GM12878 (cell line): Measurements from ENCODE around the gene SKIDA1. TPM values are rescaled to one million over a fixed set of nuclear protein-coding genes. Genes with fewer than 3 reads are reported as not detected.

Experiments used
- ATAC-seq: fragments of 200-7000 bp; cut with Tn5 transposase; 3 replicates; pipeline ENCODE4 v1.9.1; 2020; ENCODE audit warnings: mild to moderate bottlenecking, moderate library complexity
- BruUV-seq: library from RNA; stranded (reverse); fragments of 400-500 nt; replicated peaks from 2 replicates; lab custom pipeline; 2021; lab: Mats Ljungman, UMichigan
- CTCF ChIA-PET: fragments of 300-600 bp; sonication (Branson Sonifier 250); formaldehyde crosslinking; extraction: SDS; loops from one replicate; lab custom pipeline; 2021; ENCODE audit warnings: inconsistent platforms; lab: Yijun Ruan, JAX
- POLR2A ChIA-PET: fragments of 350-600 bp; formaldehyde crosslinking; extraction: SDS; loops from one replicate; lab custom pipeline; 2021; ENCODE audit warnings: inconsistent platforms; lab: Charles Lee
- RAD21 ChIA-PET: fragments of 300-600 bp; sonication (Branson Sonifier 250); formaldehyde crosslinking; loops from one replicate; lab custom pipeline; 2023; ENCODE audit warnings: antibody characterized with exemption; ENCODE audit not compliant: unreplicated experiment; lab: Charles Lee
- SMC1A ChIA-PET: fragments of 300-600 bp; sonication (Branson Sonifier 250); formaldehyde crosslinking; loops from one replicate; lab custom pipeline; 2023; ENCODE audit not compliant: unreplicated experiment, uncharacterized antibody; lab: Charles Lee
- DNase-seq: peaks from one replicate; pipeline ENCODE4 v3.0.0-alpha.2; 2011; ENCODE audit warnings: low read depth, low spot score
- FAIRE-seq: peaks from 3 replicates; lab custom pipeline; 2011; peaks lifted over from hg19 to GRCh38; lab: Jason Lieb, UNC
- H2AFZ ChIP-seq: 2 replicates; pipeline ENCODE4 v1.6.0; 2011; ENCODE audit warnings: low read depth, low read length, control low read depth; ENCODE audit not compliant: control insufficient read depth
- H3K27ac ChIP-seq: 2 replicates; pipeline ENCODE4 v1.5.1; 2011; ENCODE audit warnings: control low read depth; ENCODE audit not compliant: control insufficient read depth, insufficient read depth
- H3K27me3 ChIP-seq, 2 experiments: replicated peaks in 1 of 2; 2 replicates each; pipeline versions ENCODE4 v1.6.0 to v1.6.1; 2011; ENCODE audit warnings: low read length in 1 of 2; ENCODE audit not compliant: control insufficient read depth in 2 of 2, insufficient read depth in 2 of 2
- H3K36me3 ChIP-seq, 2 experiments: 2 replicates each; pipeline ENCODE4 v1.5.1; 2011; ENCODE audit warnings: low read length in 1 of 2; ENCODE audit not compliant: control insufficient read depth in 2 of 2, insufficient read depth in 2 of 2
- H3K4me1 ChIP-seq: 2 replicates; pipeline ENCODE4 v1.6.1; 2011; ENCODE audit warnings: mild to moderate bottlenecking, low read length, moderate library complexity, mixed read lengths; ENCODE audit not compliant: control insufficient read depth, insufficient read depth
- H3K4me2 ChIP-seq: 2 replicates; pipeline ENCODE4 v1.6.0; 2011; ENCODE audit warnings: control low read depth; ENCODE audit not compliant: control insufficient read depth, insufficient read depth
- H3K4me3 ChIP-seq: fragments of 200-600 bp; sonication (generic); 2 replicates; pipeline ENCODE4 v1.5.1; 2016
- H3K79me2 ChIP-seq: 2 replicates; pipeline ENCODE4 v1.6.0; 2011; ENCODE audit warnings: low read length; ENCODE audit not compliant: control insufficient read depth, insufficient read depth
- H3K9ac ChIP-seq: 2 replicates; pipeline ENCODE4 v1.8.0; 2011; ENCODE audit warnings: low read length, control low read depth, mixed read lengths; ENCODE audit not compliant: control insufficient read depth, insufficient read depth
- H3K9me3 ChIP-seq: replicated peaks from 3 replicates; pipeline ENCODE4 v1.5.1; 2011; ENCODE audit warnings: mild to moderate bottlenecking, low read length; ENCODE audit not compliant: control insufficient read depth, insufficient read depth
- H4K20me1 ChIP-seq: 2 replicates; pipeline ENCODE4 v1.6.0; 2011; ENCODE audit not compliant: control insufficient read depth, insufficient read depth
- CREM ChIP-seq: IDR thresholded peaks from 2 replicates; pipeline ENCODE4 v1.6.1; 2014; ENCODE audit warnings: antibody characterized with exemption, low read depth
- DPF2 ChIP-seq: fragments of 450-650 bp; IDR thresholded peaks from 2 replicates; pipeline ENCODE4 v1.6.1; 2017; ENCODE audit warnings: mild to moderate bottlenecking
- FOS ChIP-seq: IDR thresholded peaks from 3 replicates; pipeline ENCODE4 v1.6.1; 2011; ENCODE audit warnings: borderline replicate concordance; ENCODE audit not compliant: insufficient read length; ENCODE audit errors: extremely low read depth
- HSF1 ChIP-seq: fragments of 150-350 bp; IDR thresholded peaks from 2 replicates; pipeline ENCODE4 v1.6.1; 2014; ENCODE audit warnings: mild to moderate bottlenecking, low read depth, low read length
- MXI1 ChIP-seq: fragments of 150-350 bp; IDR thresholded peaks from 2 replicates; pipeline ENCODE4 v1.6.1; 2011; ENCODE audit warnings: low read depth, mild to moderate bottlenecking, inconsistent platforms, low read length, improper control_type of control experiment
- NFYB ChIP-seq: IDR thresholded peaks from 2 replicates; pipeline ENCODE4 v1.6.1; 2011; ENCODE audit warnings: low read depth, mild to moderate bottlenecking, low read length, improper control_type of control experiment, moderate library complexity; ENCODE audit not compliant: insufficient read depth
- NR2F1 ChIP-seq: fragments of 450-650 bp; conservative IDR thresholded peaks from 2 replicates; pipeline ENCODE4 v1.6.1; 2017; ENCODE audit warnings: mild to moderate bottlenecking
- PAX8 ChIP-seq: fragments of 450-650 bp; IDR thresholded peaks from 2 replicates; pipeline ENCODE4 v1.6.1; 2017; ENCODE audit warnings: mild to moderate bottlenecking, moderate library complexity
- PBX3 ChIP-seq: IDR thresholded peaks from 2 replicates; pipeline ENCODE4 v1.6.1; 2011; ENCODE audit warnings: mild to moderate bottlenecking, low read depth, low read length, moderate library complexity; ENCODE audit not compliant: insufficient replicate concordance
- PKNOX1 ChIP-seq: fragments of 450-650 bp; IDR thresholded peaks from 2 replicates; pipeline ENCODE4 v1.6.1; 2016; ENCODE audit warnings: mild to moderate bottlenecking
- SIX5 ChIP-seq: IDR thresholded peaks from 2 replicates; pipeline ENCODE4 v1.6.1; 2011; ENCODE audit warnings: mild to moderate bottlenecking, low read depth, low read length, moderate library complexity; ENCODE audit not compliant: severe bottlenecking
- SMAD5 ChIP-seq: IDR thresholded peaks from 2 replicates; pipeline ENCODE4 v1.6.1; 2016; ENCODE audit warnings: antibody characterized with exemption, low read depth
- SP1 ChIP-seq: IDR thresholded peaks from one replicate; pipeline ENCODE4 v1.6.1; 2011; ENCODE audit warnings: low read depth, low read length
- STAT3 ChIP-seq: IDR thresholded peaks from 2 replicates; pipeline ENCODE4 v1.6.1; 2011; ENCODE audit warnings: low read depth, low read length, improper control_type of control experiment
- ZNF687 ChIP-seq: fragments of 450-650 bp; IDR thresholded peaks from 2 replicates; pipeline ENCODE4 v1.6.1; 2017; ENCODE audit warnings: mild to moderate bottlenecking, moderate library complexity
- WGBS: methylation state at CpG from one replicate; pipeline ENCODE4 v1.1.6; 2016; ENCODE audit warnings: low lambda C conversion rate; ENCODE audit not compliant: insufficient replicate concordance, insufficient coverage; ENCODE audit errors: missing lambda C conversion rate; 5-methylcytosine and 5-hydroxymethylcytosine counted together
- in situ Hi-C: fragments of 300-500 bp; cut with MboI; formaldehyde crosslinking; loops from 9 replicates; pipeline ENCODE4 v1.14.3; 2018; ENCODE audit warnings: mixed read lengths
- intact Hi-C: fragments of 100-400 bp; cut with micrococcal nuclease; formaldehyde crosslinking; loops from one replicate; pipeline ENCODE4 v1.14.2; 2022; ENCODE audit not compliant: unreplicated experiment
- polyA plus RNA-seq, 11 experiments: library from polyadenylated mRNA; depleted of rRNA in 4 of 11; unstranded in 6 of 11; stranded (reverse) in 5 of 11; fragments of >200 nt; fragmentation: Nextera tagmentation in 4 of 11; fragmentation: Illumina TruSeq in 1 of 11; extraction: Ambion mirVana in 4 of 11; extraction: Trizol in 1 of 11; gene quantifications; 1 replicate in 1 of 11; 2 replicates in 10 of 11; pipeline versions ENCODE4 v1.2.1 to v1.2.3, GENCODE V29; 2011 to 2016; ENCODE audit warnings: inconsistent platforms in 2 of 11, missing spikeins in 2 of 11, low read depth in 1 of 11
- total RNA-seq, 4 experiments: library from RNA; depleted of rRNA in 3 of 4; stranded (reverse); fragments of >200 nt in 3 of 4; fragmentation: Illumina TruSeq in 1 of 4; extraction: Trizol in 1 of 4; gene quantifications; 2 replicates each; pipeline versions ENCODE4 v1.2.1 to v1.2.3, GENCODE V29; 2013 to 2021

Gene SKIDA1
- total and polyA plus RNA-seq, 10 of the 15 experiments (the other 5 are each of a cell fraction or from before 2014, with no cell fraction given), result 0.05 to 0.90 (median 0.28) TPM

- Histone ChIP-seq H3K27ac (no peak overlapping the region), H3K27me3 (peaks cover 10 to 34% of the 10 kb centered on the region in 2 experiments), H3K9me3 (no peaks in the 10 kb centered on the region), H3K4me3 (peak overlapping the region; percentile 62), H3K36me3 (no peaks in the 10 kb centered on the region), H3K4me2 (peak overlapping the region; percentile 89), H2AFZ (peak overlapping the region; percentile 50), H4K20me1 (no peaks in the 10 kb centered on the region), H3K79me2 (no peaks in the 10 kb centered on the region), H3K4me1 (peaks cover 21% of the 10 kb centered on the region), H3K9ac (no peak overlapping the region)
- FAIRE-seq (peak; percentile 41), ATAC-seq (peak; percentile 73), DNase-seq (no peak)
- CTCF ChIA-PET, result no interaction called here
- BruUV-seq, result no TSS peak
- intact Hi-C loops, result no loop called here
- SMC1A ChIA-PET, result interaction anchor here (0.8 to 1.5 kb wide), 6 partner anchors 16 to 433 kb away, joined by 3 to 6 read pairs (median 3); no protein-coding TSS in a partner anchor
- POLR2A ChIA-PET, result no interaction called here
- RAD21 ChIA-PET, result interaction anchor here (0.9 to 1.4 kb wide), 3 partner anchors 21 to 238 kb away, joined by 3 to 8 read pairs (median 6); no protein-coding TSS in a partner anchor
- 1% methylated on average over 69 of the region's 73 CpGs for WGBS
- in situ Hi-C loops, result no loop called here
- TF ChIP-seq CREM, result no peak
- no peak for TF ChIP-seq PAX8
- no peak for TF ChIP-seq FOS
- TF ChIP-seq MXI1, result no peak
- TF ChIP-seq PKNOX1, result 0 out of 2 replicates have a peak, but pooled peaks have one; percentile 14
- no peak for TF ChIP-seq STAT3
- 0 out of 2 replicates have a peak, but pooled peaks have one; percentile 31 for TF ChIP-seq ZNF687
- TF ChIP-seq HSF1, result no peak
- no peak for TF ChIP-seq SP1
- no peak for TF ChIP-seq SMAD5
- TF ChIP-seq DPF2, result peak; percentile 35; the same call in 1 of the 2 replicates
- TF ChIP-seq SIX5, result no peak
- TF ChIP-seq PBX3, result no peak
- peak; percentile 56; the same call in 1 of the 2 replicates for TF ChIP-seq NFYB
- TF ChIP-seq NR2F1, result no peak
Observed at GRCh38 chr10:21517134-21518031, 8.1 kb downstream of the SKIDA1 start.
